H9 (cell line): Measurements from ENCODE around the gene CHN2. TPM values are rescaled to one million over a fixed set of nuclear protein-coding genes. Genes with fewer than 3 reads are reported as not detected.

Experiments used
- DNase-seq: peaks from one replicate; pipeline ENCODE4 v3.0.0-alpha.2; 2017
- H2AFZ ChIP-seq: one replicate; pipeline ENCODE4 v1.6.1; 2013; ENCODE audit warnings: mild to moderate bottlenecking, low read length, control low read depth, moderate library complexity
- H2AK5ac ChIP-seq: 2 replicates; pipeline ENCODE4 v1.6.1; 2013; ENCODE audit warnings: low read length, control low read depth, mixed read lengths; ENCODE audit not compliant: insufficient read length
- H2BK120ac ChIP-seq: one replicate; pipeline ENCODE4 v1.6.1; 2013; ENCODE audit warnings: low read depth, mild to moderate bottlenecking, low read length, control low read depth, inconsistent platforms; ENCODE audit not compliant: poor library complexity, severe bottlenecking
- H2BK12ac ChIP-seq: 2 replicates; pipeline ENCODE4 v1.6.1; 2013; ENCODE audit warnings: low read length, control low read depth, mixed read lengths, low read depth; ENCODE audit not compliant: insufficient read length
- H2BK15ac ChIP-seq: 2 replicates; pipeline ENCODE4 v1.6.1; 2013; ENCODE audit warnings: low read depth, low read length, control low read depth
- H2BK20ac ChIP-seq: one replicate; pipeline ENCODE4 v1.6.1; 2013; ENCODE audit warnings: low read depth, mild to moderate bottlenecking, low read length, control low read depth, inconsistent platforms; ENCODE audit not compliant: poor library complexity, severe bottlenecking
- H2BK5ac ChIP-seq: 2 replicates; pipeline ENCODE4 v1.6.1; 2013; ENCODE audit warnings: low read length, control low read depth, mixed read lengths; ENCODE audit not compliant: insufficient read length
- H3K14ac ChIP-seq: 2 replicates; pipeline ENCODE4 v1.6.1; 2013; ENCODE audit warnings: low read length, control low read depth; ENCODE audit not compliant: insufficient read depth
- H3K18ac ChIP-seq: 2 replicates; pipeline ENCODE4 v1.6.1; 2013; ENCODE audit warnings: low read depth, mild to moderate bottlenecking, mixed read lengths, low read length, control low read depth; ENCODE audit not compliant: insufficient read length
- H3K23ac ChIP-seq: 2 replicates; pipeline ENCODE4 v1.6.1; 2013; ENCODE audit warnings: low read length, control low read depth, mixed read lengths, low read depth; ENCODE audit not compliant: insufficient read length
- H3K23me2 ChIP-seq: 2 replicates; pipeline ENCODE4 v1.6.1; 2013; ENCODE audit warnings: low read depth, mild to moderate bottlenecking, mixed read lengths, low read length, control low read depth; ENCODE audit not compliant: insufficient read length, poor library complexity, severe bottlenecking
- H3K27ac ChIP-seq: 2 replicates; pipeline ENCODE4 v1.5.1; 2013; ENCODE audit warnings: low read length, control low read depth, mixed read lengths, low read depth; ENCODE audit not compliant: insufficient read length
- H3K27me3 ChIP-seq: 2 replicates; pipeline ENCODE4 v1.6.1; 2013; ENCODE audit warnings: low read length, control low read depth, inconsistent platforms; ENCODE audit not compliant: insufficient read depth
- H3K4ac ChIP-seq: 2 replicates; pipeline ENCODE4 v1.6.1; 2013; ENCODE audit warnings: low read depth, mild to moderate bottlenecking, control low read depth, inconsistent platforms, low read length, moderate library complexity
- H3K4me1 ChIP-seq: 2 replicates; pipeline ENCODE4 v1.6.1; 2013; ENCODE audit warnings: low read length, control low read depth, inconsistent platforms; ENCODE audit not compliant: insufficient read depth
- H3K4me2 ChIP-seq: 2 replicates; pipeline ENCODE4 v1.6.1; 2013; ENCODE audit warnings: low read length, control low read depth, mixed read lengths; ENCODE audit not compliant: insufficient read length, insufficient read depth
- H3K56ac ChIP-seq: 2 replicates; pipeline ENCODE4 v1.6.1; 2013; ENCODE audit warnings: low read depth, mild to moderate bottlenecking, mixed read lengths, low read length, control low read depth; ENCODE audit not compliant: insufficient read length
- H3K79me1 ChIP-seq: 2 replicates; pipeline ENCODE4 v1.6.1; 2013; ENCODE audit warnings: low read depth, mild to moderate bottlenecking, moderate library complexity, low read length, control low read depth, inconsistent platforms; ENCODE audit not compliant: insufficient read depth, poor library complexity, severe bottlenecking
- H3K79me2 ChIP-seq: 2 replicates; pipeline ENCODE4 v1.6.1; 2013; ENCODE audit warnings: low read length, control low read depth, inconsistent platforms; ENCODE audit not compliant: insufficient read depth
- H3K9ac ChIP-seq: 2 replicates; pipeline ENCODE4 v1.6.1; 2013; ENCODE audit warnings: low read length, control low read depth, mixed read lengths; ENCODE audit not compliant: insufficient read length; ENCODE audit errors: extremely low read depth
- H3K9me3 ChIP-seq: one replicate; pipeline ENCODE4 v1.6.1; 2013; ENCODE audit warnings: low read depth, low read length, inconsistent platforms; ENCODE audit not compliant: control insufficient read depth
- H3T11ph ChIP-seq: one replicate; pipeline ENCODE4 v1.6.1; 2013; ENCODE audit warnings: mild to moderate bottlenecking, low read length, control low read depth, inconsistent platforms
- H4K20me1 ChIP-seq: one replicate; pipeline ENCODE4 v1.6.1; 2013; ENCODE audit not compliant: control insufficient read depth, insufficient read length, insufficient read depth
- H4K5ac ChIP-seq: 2 replicates; pipeline ENCODE4 v1.6.1; 2013; ENCODE audit warnings: low read depth, mild to moderate bottlenecking, mixed read lengths, low read length, control low read depth; ENCODE audit not compliant: insufficient read length
- H4K8ac ChIP-seq: replicated peaks from 2 replicates; pipeline ENCODE4 v1.6.1; 2013; ENCODE audit warnings: low read length, control low read depth, mixed read lengths, low read depth; ENCODE audit not compliant: insufficient read length
- H4K91ac ChIP-seq: 2 replicates; pipeline ENCODE4 v1.6.1; 2013; ENCODE audit warnings: low read depth, mild to moderate bottlenecking, moderate library complexity, mixed read lengths, low read length, control low read depth; ENCODE audit not compliant: insufficient read length
- H3K27ac Mint-ChIP-seq, 3 experiments: 2 replicates in 2 of 3; 3 replicates in 1 of 3; pipeline ENCODE4 v1.8.0; 2020 to 2021; ENCODE audit warnings: mixed read lengths in 3 of 3, mild to moderate bottlenecking in 1 of 3, moderate library complexity in 1 of 3
- H3K27me3 Mint-ChIP-seq: 2 replicates; pipeline ENCODE4 v1.8.0; 2021; ENCODE audit warnings: low read depth, mild to moderate bottlenecking, moderate library complexity, mixed read lengths
- H3K36me3 Mint-ChIP-seq, 3 experiments: 2 replicates in 2 of 3; 3 replicates in 1 of 3; pipeline ENCODE4 v1.8.0; 2020 to 2021; ENCODE audit warnings: low read depth in 3 of 3, mixed read lengths in 3 of 3; ENCODE audit not compliant: insufficient read depth in 1 of 3
- H3K4me1 Mint-ChIP-seq, 2 experiments: 2 replicates each; pipeline ENCODE4 v1.8.0; 2020; ENCODE audit warnings: mixed read lengths in 2 of 2
- H3K4me3 Mint-ChIP-seq, 2 experiments: 2 replicates in 1 of 2; 3 replicates in 1 of 2; pipeline ENCODE4 v1.8.0; 2020 to 2021; ENCODE audit warnings: mild to moderate bottlenecking in 2 of 2, mixed read lengths in 2 of 2, moderate library complexity in 1 of 2
- H3K9me3 Mint-ChIP-seq, 2 experiments: 2 replicates in 1 of 2; 3 replicates in 1 of 2; pipeline ENCODE4 v1.8.0; 2020; ENCODE audit warnings: mild to moderate bottlenecking in 2 of 2, mixed read lengths in 2 of 2, moderate library complexity in 1 of 2
- CTCF ChIP-seq: fragments of 200-600 bp; sonication (generic); conservative IDR thresholded peaks from 3 replicates; pipeline ENCODE4 v1.8.0; 2021; ENCODE audit warnings: antibody characterized with exemption, mild to moderate bottlenecking
- WGBS: extraction: QIAGEN DNeasy Blood & Tissue Kit; methylation state at CpG from one replicate; pipeline ENCODE4 v1.1.7; 2013; ENCODE audit warnings: missing lambda C conversion rate, low lambda C conversion rate, mixed read lengths; ENCODE audit not compliant: insufficient read length; ENCODE audit errors: extremely low coverage; 5-methylcytosine and 5-hydroxymethylcytosine counted together
- total RNA-seq: library from RNA; stranded (reverse); gene quantifications from 2 replicates; pipeline ENCODE4 v1.2.1, GENCODE V29; 2021

The CHN2 gene
- total RNA-seq, 1 experiment from 2014 or later, result 3.3 TPM

- no peak overlapping the region for H3K27ac ChIP-seq
Measured at GRCh38 chr7:29476916-29477315, 282.3 kb downstream of the CHN2 start.

More at GRCh38 chr7:29476916-29477315, 282.3 kb downstream of the CHN2 start:
- Histone ChIP-seq H3K27me3 (no peaks in the 10 kb centered on the region), H4K20me1 (no peaks in the 10 kb centered on the region), H4K5ac (no peak overlapping the region), H4K8ac (no peak overlapping the region), H3K9ac (no peak overlapping the region), H3K4me1 (no peaks in the 10 kb centered on the region), H3K79me1 (no peaks in the 10 kb centered on the region), H3K23me2 (no peaks in the 10 kb centered on the region), H3K9me3 (no peaks in the 10 kb centered on the region), H3K18ac (no peak overlapping the region), H2BK15ac (no peak overlapping the region), H3K4ac (no peak overlapping the region), H3K14ac (no peak overlapping the region), H2AFZ (no peak overlapping the region), H2AK5ac (no peak overlapping the region), H3K56ac (no peak overlapping the region), H2BK5ac (no peak overlapping the region), H3K23ac (no peak overlapping the region), H4K91ac (no peak overlapping the region), H3T11ph (no peak overlapping the region), H2BK120ac (no peak overlapping the region), H3K79me2 (no peaks in the 10 kb centered on the region), H2BK20ac (no peak overlapping the region), H2BK12ac (no peak overlapping the region), H3K4me2 (no peak overlapping the region)
- Mint-ChIP-seq H3K4me1 (peaks cover 13 to 16% of the 10 kb centered on the region in 2 experiments), H3K27ac (no peak overlapping the region), H3K9me3 (no peaks in the 10 kb centered on the region; a peak in 1 of 5 replicates), H3K36me3 (no peaks in the 10 kb centered on the region), H3K27me3 (peaks cover 3% of the 10 kb centered on the region), H3K4me3 (no peak overlapping the region)
- no CpG with 5 or more reads among the region's 4 CpGs for WGBS
- TF ChIP-seq CTCF, result no peak
- no peak for DNase-seq
